DOHH2 (cell line): Measurements from ENCODE around the gene KLHL21.

Source experiments
- CTCF ChIP-seq: fragments of 200-600 bp; sonication (generic); IDR thresholded peaks from one replicate; pipeline ENCODE4 v1.5.1; 2014; ENCODE audit warnings: antibody characterized with exemption, mild to moderate bottlenecking, low read depth, low read length; ENCODE audit not compliant: poor library complexity, severe bottlenecking
- EZH2phosphoT487 ChIP-seq: fragments of 200-600 bp; sonication (generic); IDR thresholded peaks from 2 replicates; pipeline ENCODE4 v1.6.1; 2017; ENCODE audit warnings: borderline replicate concordance, mild to moderate bottlenecking, antibody characterized with exemption, low read length, moderate library complexity, mixed read lengths

GRCh38 chr1:6588893-6589520 is 13.7 kb downstream of the KLHL21 start:
- TF ChIP-seq CTCF (no peak), EZH2phosphoT487 (no peak)
